HG03439 (cell line): ENCODE data around the gene MAP3K15.

ENCODE experiments used
- ATAC-seq: cut with Tn5 transposase; IDR thresholded peaks from one replicate; pipeline ENCODE4 v1.9.1; 2021; ENCODE audit warnings: mild to moderate bottlenecking, moderate library complexity; ENCODE audit not compliant: unreplicated experiment

The MAP3K15 gene

GRCh38 chrX:19344661-19345060 is 170.6 kb downstream of the MAP3K15 start:
- ATAC-seq, result no peak

GRCh38 chrX:19343535-19344408 is 171.5 kb downstream of the MAP3K15 start, which contains the start of gene PDHA1:
TSS of gene PDHA1 (plus strand) at chrX:19343927. CDS start at chrX:19344038, 111 bp downstream.
- peak; percentile 99 for ATAC-seq

GRCh38 chrX:19343085-19343534 is 172.2 kb downstream of the MAP3K15 start:
- no peak for ATAC-seq

- no peak for ATAC-seq
Measured at GRCh38 chrX:19342331-19342906, 172.9 kb downstream of the MAP3K15 start.

GRCh38 chrX:19334945-19335626 is 180.2 kb downstream of the MAP3K15 start:
- no peak for ATAC-seq

- no peak for ATAC-seq
Measured at GRCh38 chrX:19332983-19333382, 182.3 kb downstream of the MAP3K15 start.

- no peak for ATAC-seq
Measured at GRCh38 chrX:19331831-19332230, 183.5 kb downstream of the MAP3K15 start.

- ATAC-seq, result no peak
Measured at GRCh38 chrX:19326567-19326966, 188.7 kb downstream of the MAP3K15 start.
